ENCODE measurements around the gene MYH14. TPM values are rescaled to one million over a fixed set of nuclear protein-coding genes. Genes with fewer than 3 reads are reported as not detected.

Gene MYH14
- total and polyA plus RNA-seq, 3 experiments from 2014 or later, result not detected

- H3K9me3 Mint-ChIP-seq, result peaks cover 0 to 2% (median 0%) of the 10 kb centered on the region in 5 donors
- DNase-seq, result no peak
- H3K9me3 ChIP-seq (ENCODE audit: low read length), result no peaks in the 10 kb centered on the region
- no peak overlapping the region for H3K27ac Mint-ChIP-seq
- no peak overlapping the region for H3K27ac ChIP-seq (ENCODE audit: low read depth, low read length)
- H3K4me3 Mint-ChIP-seq, result no peak overlapping the region
- no peaks in the 10 kb centered on the region for H3K36me3 Mint-ChIP-seq
- ChIA-PET CTCF (no interaction called here), POLR2A (no interaction called here)
- H3K36me3 ChIP-seq (ENCODE audit: insufficient read depth, low read length), result no peaks in the 10 kb centered on the region
- no peaks in the 10 kb centered on the region for H3K4me1 Mint-ChIP-seq
- no peaks in the 10 kb centered on the region for H3K4me1 ChIP-seq (ENCODE audit: insufficient read depth, low read length)
- peaks cover 12 to 20% of the 10 kb centered on the region in 2 donors for H3K27me3 Mint-ChIP-seq
- H3K4me3 ChIP-seq (ENCODE audit: low read length), result no peak overlapping the region
- no peaks in the 10 kb centered on the region for H3K27me3 ChIP-seq (ENCODE audit: insufficient read depth, low read length, poor library complexity, severe bottlenecking)
These were observed 30.7 kb upstream of the MYH14 start for GRCh38 chr19:50172726-50173125.

DNA sequence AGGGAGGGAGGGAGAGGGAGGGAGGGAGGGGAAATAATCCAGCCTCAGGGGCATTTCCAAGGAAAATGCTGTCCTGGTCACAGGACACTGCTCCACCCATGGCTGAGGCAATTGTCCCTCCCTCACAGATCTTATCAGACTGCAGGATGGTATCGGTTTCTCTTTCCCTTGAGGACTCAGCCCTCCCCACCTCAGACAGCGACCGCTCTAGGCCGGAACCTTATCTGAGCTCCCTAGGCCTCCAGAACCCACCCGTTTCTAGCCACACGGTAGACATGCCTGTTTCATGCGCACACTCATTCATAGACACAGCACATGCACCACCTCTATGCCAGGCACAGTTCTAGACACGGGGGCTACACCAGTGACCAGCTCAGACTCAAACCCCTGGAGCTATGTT, 30.3 kb upstream of the MYH14 start:
- CTCF ChIA-PET, result no interaction called here
- H3K27ac Mint-ChIP-seq, result no peak overlapping the region
- DNase-seq, result no peak

GRCh38 chr19:50174100-50174793, 29.2 kb upstream of the MYH14 start:
- CTCF ChIA-PET, result no interaction called here
- Histone ChIP-seq H3K36me3 (ENCODE audit: insufficient read depth, low read length) (no peaks in the 10 kb centered on the region), H3K27me3 (ENCODE audit: insufficient read depth, low read length, poor library complexity, severe bottlenecking) (no peaks in the 10 kb centered on the region), H3K9me3 (ENCODE audit: low read length) (no peaks in the 10 kb centered on the region), H3K4me3 (ENCODE audit: low read length) (no peak overlapping the region), H3K27ac (ENCODE audit: low read depth, low read length) (no peak overlapping the region), H3K4me1 (ENCODE audit: insufficient read depth, low read length) (no peaks in the 10 kb centered on the region)
- Mint-ChIP-seq H3K27me3 (peaks cover 12 to 25% of the 10 kb centered on the region in 2 donors), H3K4me3 (no peak overlapping the region), H3K27ac (no peak overlapping the region), H3K36me3 (no peaks in the 10 kb centered on the region), H3K4me1 (no peaks in the 10 kb centered on the region), H3K9me3 (peaks cover 0 to 3% (median 0%) of the 10 kb centered on the region in 5 donors)
- POLR2A ChIA-PET, result no interaction called here
- DNase-seq, result no peak

More for the DNA sequence above, 30.3 kb upstream of the MYH14 start:
- Histone ChIP-seq H3K27me3 (ENCODE audit: insufficient read depth, low read length, poor library complexity, severe bottlenecking) (no peaks in the 10 kb centered on the region), H3K4me3 (ENCODE audit: low read length) (no peak overlapping the region), H3K4me1 (ENCODE audit: insufficient read depth, low read length) (no peaks in the 10 kb centered on the region), H3K36me3 (ENCODE audit: insufficient read depth, low read length) (no peaks in the 10 kb centered on the region), H3K27ac (ENCODE audit: low read depth, low read length) (no peak overlapping the region), H3K9me3 (ENCODE audit: low read length) (no peaks in the 10 kb centered on the region)
- H3K9me3 Mint-ChIP-seq, result peaks cover 0 to 2% (median 0%) of the 10 kb centered on the region in 5 donors
- H3K36me3 Mint-ChIP-seq, result no peaks in the 10 kb centered on the region
- H3K4me1 Mint-ChIP-seq, result no peaks in the 10 kb centered on the region
- peaks cover 12 to 23% of the 10 kb centered on the region in 2 donors for H3K27me3 Mint-ChIP-seq
- POLR2A ChIA-PET, result no interaction called here
- no peak overlapping the region for H3K4me3 Mint-ChIP-seq

DNA sequence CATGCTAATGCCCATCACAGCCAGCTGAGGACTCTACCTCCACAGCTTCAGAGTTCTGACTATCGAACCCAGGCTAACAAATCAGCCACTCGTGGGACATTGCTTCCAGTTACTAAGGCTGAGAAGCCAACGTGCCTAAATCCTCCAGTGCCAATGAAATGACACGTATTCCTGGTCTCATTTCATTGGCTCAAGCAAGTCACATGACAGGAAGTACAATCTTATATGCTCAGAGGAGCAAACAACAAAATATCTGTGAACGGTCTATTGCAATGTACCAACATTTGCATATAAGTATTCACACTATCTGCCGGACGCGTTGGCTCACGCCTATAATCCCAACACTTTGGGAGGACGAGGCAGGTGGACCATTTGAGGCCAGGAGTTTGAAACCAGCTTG, 27.5 kb upstream of the MYH14 start:
- Mint-ChIP-seq H3K9me3 (peaks cover 0 to 6% (median 0%) of the 10 kb centered on the region in 5 donors), H3K4me3 (no peak overlapping the region)

GRCh38 chr19:50176775-50177174, 26.6 kb upstream of the MYH14 start:
- no peak overlapping the region for H3K27ac Mint-ChIP-seq
- Histone ChIP-seq H3K4me3 (ENCODE audit: low read length) (no peak overlapping the region), H3K27ac (ENCODE audit: low read depth, low read length) (no peak overlapping the region), H3K4me1 (ENCODE audit: insufficient read depth, low read length) (no peaks in the 10 kb centered on the region), H3K36me3 (ENCODE audit: insufficient read depth, low read length) (no peaks in the 10 kb centered on the region), H3K9me3 (ENCODE audit: low read length) (no peaks in the 10 kb centered on the region), H3K27me3 (ENCODE audit: insufficient read depth, low read length, poor library complexity, severe bottlenecking) (no peaks in the 10 kb centered on the region)
- H3K9me3 Mint-ChIP-seq, result peaks cover 0 to 6% (median 0%) of the 10 kb centered on the region in 5 donors
- H3K36me3 Mint-ChIP-seq, result no peaks in the 10 kb centered on the region
- DNase-seq, result no peak
- POLR2A ChIA-PET, result no interaction called here
- H3K4me1 Mint-ChIP-seq, result no peaks in the 10 kb centered on the region
- no peak overlapping the region for H3K4me3 Mint-ChIP-seq
- peaks cover 13 to 25% of the 10 kb centered on the region in 2 donors for H3K27me3 Mint-ChIP-seq
- CTCF ChIA-PET, result no interaction called here

More for the DNA sequence above, 27.5 kb upstream of the MYH14 start:
- Mint-ChIP-seq H3K4me1 (no peaks in the 10 kb centered on the region), H3K27me3 (peaks cover 16 to 25% of the 10 kb centered on the region in 2 donors), H3K36me3 (no peaks in the 10 kb centered on the region), H3K27ac (no peak overlapping the region)
- no peaks in the 10 kb centered on the region for H3K27me3 ChIP-seq (ENCODE audit: insufficient read depth, low read length, poor library complexity, severe bottlenecking)
- no peak for DNase-seq
- H3K9me3 ChIP-seq (ENCODE audit: low read length), result no peaks in the 10 kb centered on the region
- CTCF ChIA-PET, result no interaction called here
- no peak overlapping the region for H3K27ac ChIP-seq (ENCODE audit: low read depth, low read length)
- no peaks in the 10 kb centered on the region for H3K36me3 ChIP-seq (ENCODE audit: insufficient read depth, low read length)
- H3K4me1 ChIP-seq (ENCODE audit: insufficient read depth, low read length), result no peaks in the 10 kb centered on the region
- POLR2A ChIA-PET, result no interaction called here
- no peak overlapping the region for H3K4me3 ChIP-seq (ENCODE audit: low read length)

DNA sequence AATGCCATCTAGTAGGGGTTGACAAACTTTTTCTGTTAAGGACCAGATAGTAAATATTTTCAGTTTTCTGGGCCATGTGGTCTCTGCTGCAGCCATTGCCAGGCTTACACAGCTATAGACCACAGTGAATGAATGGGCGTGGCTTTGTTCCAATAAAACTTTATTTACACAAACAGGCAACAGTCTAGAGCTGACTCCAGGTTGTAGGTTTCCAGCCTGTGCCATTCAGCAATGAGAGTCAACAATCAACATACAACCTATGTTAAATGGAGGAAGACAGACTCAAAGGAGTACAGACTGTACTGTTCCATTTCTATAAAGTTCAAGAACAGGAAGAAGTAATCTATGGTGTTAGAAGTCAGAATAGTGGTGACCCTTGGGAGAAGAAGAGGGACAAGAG, 25.1 kb upstream of the MYH14 start:
- ChIA-PET CTCF (no interaction called here), POLR2A (no interaction called here)
- peak overlapping the region in 1 of 7 donors; percentile 24 for H3K4me3 Mint-ChIP-seq
- H3K4me3 ChIP-seq (ENCODE audit: low read length), result no peak overlapping the region
- H3K36me3 Mint-ChIP-seq, result no peaks in the 10 kb centered on the region
- H3K36me3 ChIP-seq (ENCODE audit: insufficient read depth, low read length), result no peaks in the 10 kb centered on the region
- peaks cover 5 to 22% of the 10 kb centered on the region in 2 donors for H3K27me3 Mint-ChIP-seq
- H3K4me1 Mint-ChIP-seq, result no peaks in the 10 kb centered on the region
- H3K27ac Mint-ChIP-seq, result no peak overlapping the region
- no peaks in the 10 kb centered on the region for H3K9me3 ChIP-seq (ENCODE audit: low read length)
- no peak for DNase-seq
- H3K9me3 Mint-ChIP-seq, result peaks cover 0 to 6% (median 0%) of the 10 kb centered on the region in 5 donors
- no peaks in the 10 kb centered on the region for H3K27me3 ChIP-seq (ENCODE audit: insufficient read depth, low read length, poor library complexity, severe bottlenecking)
- no peaks in the 10 kb centered on the region for H3K4me1 ChIP-seq (ENCODE audit: insufficient read depth, low read length)
- H3K27ac ChIP-seq (ENCODE audit: low read depth, low read length), result no peak overlapping the region

GRCh38 chr19:50178859-50179537, 24.4 kb upstream of the MYH14 start:
- Mint-ChIP-seq H3K4me1 (no peaks in the 10 kb centered on the region), H3K4me3 (peak overlapping the region in 1 of 7 donors; percentile 43), H3K27me3 (peaks cover 4 to 20% of the 10 kb centered on the region in 2 donors), H3K9me3 (peaks cover 0 to 6% (median 0%) of the 10 kb centered on the region in 5 donors), H3K36me3 (no peaks in the 10 kb centered on the region), H3K27ac (peak overlapping the region in 1 of 8 donors; percentile 8)
- Histone ChIP-seq H3K27me3 (ENCODE audit: insufficient read depth, low read length, poor library complexity, severe bottlenecking) (no peaks in the 10 kb centered on the region), H3K27ac (ENCODE audit: low read depth, low read length) (no peak overlapping the region), H3K4me3 (ENCODE audit: low read length) (no peak overlapping the region), H3K4me1 (ENCODE audit: insufficient read depth, low read length) (no peaks in the 10 kb centered on the region), H3K36me3 (ENCODE audit: insufficient read depth, low read length) (no peaks in the 10 kb centered on the region), H3K9me3 (ENCODE audit: low read length) (no peaks in the 10 kb centered on the region)
- ChIA-PET CTCF (no interaction called here), POLR2A (no interaction called here)
- no peak for DNase-seq

GRCh38 chr19:50181121-50181520, 22.3 kb upstream of the MYH14 start:
- ChIA-PET CTCF (no interaction called here), POLR2A (no interaction called here)
- Histone ChIP-seq H3K27ac (ENCODE audit: low read depth, low read length) (no peak overlapping the region), H3K9me3 (ENCODE audit: low read length) (no peaks in the 10 kb centered on the region), H3K4me1 (ENCODE audit: insufficient read depth, low read length) (no peaks in the 10 kb centered on the region), H3K4me3 (ENCODE audit: low read length) (no peak overlapping the region), H3K36me3 (ENCODE audit: insufficient read depth, low read length) (no peaks in the 10 kb centered on the region), H3K27me3 (ENCODE audit: insufficient read depth, low read length, poor library complexity, severe bottlenecking) (no peaks in the 10 kb centered on the region)
- Mint-ChIP-seq H3K36me3 (no peaks in the 10 kb centered on the region), H3K27ac (no peak overlapping the region), H3K4me1 (no peaks in the 10 kb centered on the region), H3K4me3 (no peak overlapping the region), H3K27me3 (peaks cover 4 to 13% of the 10 kb centered on the region in 2 donors), H3K9me3 (peaks cover 0 to 6% (median 0%) of the 10 kb centered on the region in 5 donors)
- no peak for DNase-seq
